GM19193 (cell line): Measurements from ENCODE around the gene KLHDC7A.

Experiments
- POLR2A ChIP-seq: IDR thresholded peaks from 4 replicates; pipeline ENCODE4 v1.6.1; 2011; ENCODE audit not compliant: insufficient read depth, insufficient read length; ENCODE audit errors: extremely low read depth

KLHDC7A gene

GRCh38 chr1:18463984-18464664 is 16.6 kb upstream of the KLHDC7A start:
- TF ChIP-seq POLR2A: no peak

DNA sequence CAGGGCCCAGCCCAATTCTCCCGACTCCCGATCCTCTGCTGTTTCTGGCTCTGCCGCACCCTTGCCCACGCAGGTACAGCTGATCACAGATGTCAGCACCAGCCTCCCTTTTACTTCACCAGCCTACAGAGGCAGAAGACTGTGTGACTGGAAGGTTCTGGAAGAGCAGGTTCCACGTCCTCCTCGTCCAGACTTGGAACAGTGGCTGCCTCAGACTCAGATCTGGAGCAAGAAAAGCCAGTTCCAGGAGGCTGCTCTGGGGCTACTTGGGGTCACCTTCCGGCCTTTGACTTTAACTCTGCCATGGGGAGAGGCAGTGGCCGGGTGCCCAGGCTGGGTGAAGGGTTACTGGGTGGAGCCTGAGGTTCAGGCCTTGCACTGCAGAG is 16.1 kb upstream of the KLHDC7A start:
- TF ChIP-seq POLR2A: no peak

GRCh38 chr1:18466676-18467075 is 14.1 kb upstream of the KLHDC7A start:
- no peak for TF ChIP-seq POLR2A

DNA sequence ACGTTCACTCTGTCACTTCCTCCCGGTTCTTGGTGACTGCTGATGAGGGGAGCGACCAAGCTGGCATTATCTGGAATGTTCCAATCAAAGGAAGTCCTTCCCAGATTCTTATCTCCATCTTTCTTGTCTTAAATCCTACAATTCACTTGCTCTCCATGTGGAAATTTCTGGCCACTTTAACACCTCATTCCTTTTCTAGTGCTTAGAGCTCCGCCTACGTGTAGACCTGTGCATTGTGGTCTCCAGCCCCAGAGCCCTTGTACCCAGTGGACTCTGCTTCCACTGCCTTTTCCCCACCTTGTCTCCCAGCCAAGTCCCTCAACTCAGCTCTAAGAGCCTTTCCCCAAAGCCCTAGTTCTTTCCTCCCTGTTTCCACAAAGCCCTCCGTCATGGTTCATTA is 12.2 kb upstream of the KLHDC7A start:
- no peak for TF ChIP-seq POLR2A

DNA sequence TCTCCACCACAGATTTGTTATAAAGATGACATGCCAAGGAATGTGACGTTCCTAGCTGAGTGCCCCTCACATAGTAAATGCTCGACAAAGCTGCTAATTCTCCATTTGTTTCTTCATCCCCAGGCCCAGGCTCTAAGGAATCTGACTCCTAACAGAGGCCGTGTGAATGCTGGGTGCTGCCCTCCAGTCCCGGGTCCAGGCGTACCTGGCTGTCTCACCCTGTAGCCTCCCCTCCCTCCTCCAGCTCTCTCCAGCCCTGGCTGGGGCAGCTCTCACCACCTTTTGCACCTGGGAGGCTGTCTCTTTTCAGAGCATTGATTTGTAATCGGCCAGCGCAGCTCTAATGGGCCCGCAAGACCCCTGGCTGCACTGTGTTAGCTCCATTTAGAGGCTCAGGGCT is 11.2 kb upstream of the KLHDC7A start:
- TF ChIP-seq POLR2A: no peak

DNA sequence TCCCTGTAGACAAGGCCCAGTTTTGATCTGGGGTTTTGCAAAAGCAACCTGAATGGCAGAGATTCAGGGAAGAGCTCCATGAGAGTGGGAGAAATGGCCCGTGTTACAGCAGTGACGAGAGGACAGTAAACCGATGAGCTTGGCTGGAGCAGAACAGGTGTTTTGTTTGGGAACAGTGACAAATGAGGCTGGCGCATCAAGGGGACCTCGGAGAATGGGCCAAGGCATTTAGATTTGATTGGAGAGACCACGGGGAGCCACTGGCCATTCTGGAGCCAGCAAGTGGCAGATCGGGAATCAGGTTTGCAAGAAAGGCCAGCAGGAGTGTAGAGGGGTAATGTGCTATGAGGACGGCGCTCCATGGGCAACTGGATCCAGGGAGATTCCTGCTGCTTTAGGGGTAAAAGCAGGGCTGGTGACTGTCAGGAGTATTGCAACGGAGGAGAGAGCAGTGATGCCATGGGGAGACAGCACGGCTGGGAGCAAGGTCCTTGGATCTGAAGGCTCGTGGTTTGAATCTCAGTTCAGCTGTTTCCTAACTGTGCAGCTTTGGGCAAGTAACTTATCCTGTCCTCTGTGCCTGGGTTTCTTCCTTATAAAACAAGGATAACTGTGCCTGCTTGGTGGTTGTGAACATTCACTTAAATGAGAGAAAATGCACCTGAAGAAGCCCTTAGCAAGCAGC is 9.9 kb upstream of the KLHDC7A start:
- no peak for TF ChIP-seq POLR2A

DNA sequence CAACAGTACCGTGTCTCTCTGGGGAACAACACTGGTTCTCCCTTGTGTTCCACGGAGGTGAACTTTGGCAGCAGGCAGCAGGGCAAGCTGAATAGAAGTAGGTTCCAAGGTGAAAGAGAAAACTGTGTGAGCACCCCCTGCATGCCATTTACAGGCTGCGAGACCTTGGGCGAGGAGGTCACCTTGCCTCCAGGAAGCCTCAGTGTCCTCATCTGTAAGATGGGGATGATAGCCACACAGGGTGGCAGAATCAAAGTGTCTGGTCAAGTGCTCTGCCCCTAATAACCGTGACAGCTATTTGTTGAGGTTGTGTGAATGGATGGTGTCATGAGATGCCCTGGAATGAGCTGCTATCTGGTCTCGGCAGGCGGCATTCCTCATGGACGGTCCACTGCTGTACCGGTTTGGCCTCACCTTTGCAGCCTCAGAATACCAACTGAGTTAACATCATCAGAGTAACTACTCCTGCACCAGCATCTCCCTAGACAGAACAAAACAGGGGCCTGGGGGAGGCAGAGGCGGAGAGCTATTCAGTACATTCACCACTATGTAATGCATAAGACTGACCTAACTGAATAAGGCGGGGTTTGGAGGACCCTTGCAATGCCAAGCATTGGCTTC is 7.4 kb upstream of the KLHDC7A start:
- no peak for TF ChIP-seq POLR2A

- no peak for TF ChIP-seq POLR2A
Observed at GRCh38 chr1:18474559-18475175, 6.1 kb upstream of the KLHDC7A start.

DNA sequence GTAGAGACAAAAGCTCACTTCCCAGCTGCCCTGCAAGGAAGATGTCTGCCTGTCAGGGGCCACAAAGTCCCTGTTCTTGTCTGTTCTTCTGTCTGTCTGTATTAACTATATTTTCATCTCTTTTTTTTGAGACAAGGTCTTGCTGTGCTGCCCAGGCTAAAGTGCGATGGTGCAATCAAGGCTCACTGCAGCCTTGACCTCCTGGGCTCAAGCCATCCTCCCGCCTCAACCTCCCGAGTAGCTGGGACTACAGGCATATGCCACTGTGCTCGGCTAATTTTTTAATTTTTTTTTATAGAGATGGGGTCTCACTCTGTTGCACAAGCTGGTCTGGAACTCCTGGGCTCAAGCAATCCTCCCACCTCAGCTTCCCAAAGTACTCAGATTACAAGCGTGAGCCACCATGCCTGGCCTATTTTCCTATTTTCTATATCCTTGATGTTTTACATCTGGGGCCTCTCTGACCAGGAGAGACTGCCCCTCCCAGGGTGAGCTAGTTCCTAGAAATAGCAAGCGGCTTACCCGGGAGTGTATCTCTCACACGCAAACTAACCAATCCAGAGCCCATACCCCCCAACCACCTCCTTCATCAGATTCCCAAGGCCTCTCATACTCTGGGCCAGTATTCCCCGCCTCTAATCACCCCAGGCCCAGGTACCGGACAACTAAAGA is 5.4 kb upstream of the KLHDC7A start:
- TF ChIP-seq POLR2A: no peak

GRCh38 chr1:18479454-18479853 is 1.3 kb upstream of the KLHDC7A start:
- TF ChIP-seq POLR2A: no peak

DNA sequence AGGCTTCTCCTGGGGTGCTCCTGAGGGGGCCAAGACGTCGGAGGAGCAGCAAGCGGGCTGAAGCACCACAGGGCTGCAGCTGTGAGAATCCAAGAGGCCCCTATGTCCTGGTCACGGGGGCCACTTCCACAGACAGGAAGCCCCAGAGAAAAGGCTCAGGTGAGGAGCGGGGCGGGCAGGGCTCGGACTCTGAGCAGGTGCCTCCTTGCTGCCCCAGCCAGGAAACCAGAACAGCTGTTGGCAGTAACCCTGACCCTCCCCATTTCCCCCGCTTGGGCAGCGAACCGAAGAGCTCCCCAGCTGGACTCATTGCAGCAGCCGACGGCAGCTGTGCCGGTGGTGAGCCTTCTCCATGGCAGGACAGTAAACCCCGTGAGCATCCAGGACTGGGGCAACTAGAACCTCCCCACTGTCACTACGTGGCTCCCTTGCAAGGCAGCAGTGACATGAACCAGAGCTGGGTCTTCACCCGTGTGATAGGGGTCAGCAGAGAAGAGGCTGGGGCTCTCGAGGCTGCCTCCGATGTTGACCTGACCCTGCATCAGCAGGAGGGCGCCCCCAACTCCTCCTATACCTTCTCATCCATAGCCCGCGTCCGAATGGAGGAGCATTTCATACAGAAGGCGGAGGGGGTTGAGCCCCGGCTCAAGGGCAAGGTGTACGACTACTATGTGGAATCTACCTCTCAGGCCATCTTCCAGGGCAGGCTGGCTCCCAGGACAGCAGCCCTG is 625 bp downstream of the KLHDC7A start:
- no peak for TF ChIP-seq POLR2A

- TF ChIP-seq POLR2A: no peak
Observed at GRCh38 chr1:18481921-18482701, 1.4 kb downstream of the KLHDC7A start.

DNA sequence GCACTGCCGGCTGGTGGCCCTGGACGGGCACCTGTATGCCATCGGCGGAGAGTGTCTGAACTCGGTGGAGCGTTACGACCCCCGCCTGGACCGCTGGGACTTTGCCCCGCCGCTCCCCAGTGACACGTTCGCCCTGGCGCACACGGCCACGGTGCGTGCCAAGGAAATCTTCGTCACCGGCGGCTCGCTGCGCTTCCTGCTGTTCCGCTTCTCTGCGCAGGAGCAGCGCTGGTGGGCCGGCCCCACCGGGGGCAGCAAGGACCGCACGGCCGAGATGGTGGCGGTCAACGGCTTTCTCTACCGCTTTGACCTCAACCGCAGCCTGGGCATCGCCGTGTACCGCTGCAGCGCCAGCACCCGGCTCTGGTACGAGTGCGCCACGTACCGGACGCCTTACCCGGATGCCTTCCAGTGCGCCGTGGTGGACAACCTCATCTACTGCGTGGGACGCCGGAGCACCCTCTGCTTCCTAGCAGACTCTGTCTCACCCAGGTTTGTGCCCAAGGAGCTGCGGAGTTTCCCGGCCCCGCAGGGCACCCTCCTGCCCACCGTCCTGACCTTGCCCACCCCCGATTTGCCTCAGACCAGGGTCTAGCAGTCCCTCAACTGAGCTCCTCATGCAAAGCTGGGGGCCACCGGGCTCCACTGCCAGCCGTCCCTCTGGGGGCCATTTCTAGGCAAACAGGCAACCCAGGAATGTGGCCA is 2.1 kb downstream of the KLHDC7A start:
- TF ChIP-seq POLR2A: no peak
